Mucosa of descending colon (tissue), 3 donors: Measurements from ENCODE around the gene PCSK5. TPM values are rescaled to one million over a fixed set of nuclear protein-coding genes. Genes with fewer than 3 reads are reported as not detected.

Experiments used
- ATAC-seq: fragments of 200-7000 bp; cut with Tn5 transposase; one replicate; pipeline ENCODE4 v1.9.1; 2020; ENCODE audit warnings: mild to moderate bottlenecking, moderate library complexity
- DNase-seq, 3 donors: peaks; one replicate each; pipeline ENCODE4 v3.0.0-alpha.2; 2020
- H3K36me3 ChIP-seq: fragments of 200-600 bp; one replicate; pipeline ENCODE4 v1.8.0; 2021; ENCODE audit warnings: low read depth, mild to moderate bottlenecking
- H3K4me1 ChIP-seq: fragments of 200-600 bp; one replicate; pipeline ENCODE4 v1.8.0; 2021; ENCODE audit warnings: low read depth, mild to moderate bottlenecking
- H3K4me3 ChIP-seq: fragments of 200-600 bp; one replicate; pipeline ENCODE4 v1.8.0; 2021; ENCODE audit warnings: mild to moderate bottlenecking
- H3K9me3 ChIP-seq: fragments of 200-600 bp; one replicate; pipeline ENCODE4 v1.8.0; 2021; ENCODE audit warnings: mild to moderate bottlenecking
- CTCF ChIP-seq: fragments of 200-600 bp; IDR thresholded peaks from one replicate; pipeline ENCODE4 v1.8.0; 2022; ENCODE audit warnings: antibody characterized with exemption, mild to moderate bottlenecking
- intact Hi-C, 2 donors: fragments of 100-400 bp; cut with DNase I in 1 of 2; cut with micrococcal nuclease in 1 of 2; formaldehyde crosslinking; loops; one replicate each; pipeline versions ENCODE4 v1.11.0 to v1.11.1; 2022; cut with DNase I, micrococcal nuclease
- total RNA-seq, 3 donors: library from RNA; stranded (reverse); fragmentation: NEBNext Ultra II Directional in 2 of 3; extraction: Animal tissue kit (Norgen Biotek cat#: 25700) in 2 of 3; gene quantifications; one replicate each; pipeline versions ENCODE4 v1.2.1 to v1.2.4, GENCODE V29; 2021 to 2023
- donor health status: DM: no; HTN: no; CAD: no; lungs with moderate emphysema.
- donor health status: DM: no; HTN: no; CAD: no.
- donor health status: DM: no; HTN: yes; CAD: no.

Gene PCSK5
- total RNA-seq, 3 donors from 2014 or later, result 44.3 to 82.0 (median 53.3) TPM

GRCh38 chr9:76396597-76396996 is 506.1 kb downstream of the PCSK5 start:
- no peaks in the 10 kb centered on the region for H3K36me3 ChIP-seq
- TF ChIP-seq CTCF, result no peak
- no peak for DNase-seq
- intact Hi-C loops, result no loop called here
- H3K4me3 ChIP-seq, result no peak overlapping the region
- peaks cover 10% of the 10 kb centered on the region for H3K4me1 ChIP-seq
- no peak for ATAC-seq
- no peaks in the 10 kb centered on the region for H3K9me3 ChIP-seq

GRCh38 chr9:76399856-76400255 is 509.4 kb downstream of the PCSK5 start:
- H3K4me3 ChIP-seq, result no peak overlapping the region
- no peaks in the 10 kb centered on the region for H3K36me3 ChIP-seq
- no peak for TF ChIP-seq CTCF
- DNase-seq (no peak), ATAC-seq (no peak)
- intact Hi-C loops, result no loop called here
- H3K4me1 ChIP-seq, result peaks cover 20% of the 10 kb centered on the region
- H3K9me3 ChIP-seq, result no peaks in the 10 kb centered on the region

- no peak overlapping the region for H3K4me3 ChIP-seq
- intact Hi-C loops, result no loop called here
- H3K9me3 ChIP-seq, result no peaks in the 10 kb centered on the region
- no peak for DNase-seq
- peaks cover 14% of the 10 kb centered on the region for H3K4me1 ChIP-seq
- TF ChIP-seq CTCF, result no peak
- peak; percentile 36 for ATAC-seq
- H3K36me3 ChIP-seq, result no peaks in the 10 kb centered on the region
These were observed 510.1 kb downstream of the PCSK5 start for GRCh38 chr9:76400534-76401096.

- Histone ChIP-seq H3K9me3 (no peaks in the 10 kb centered on the region), H3K36me3 (no peaks in the 10 kb centered on the region), H3K4me1 (peaks cover 11% of the 10 kb centered on the region), H3K4me3 (no peak overlapping the region)
- TF ChIP-seq CTCF, result no peak
- intact Hi-C loops, result no loop called here
- DNase-seq, result no peak
- ATAC-seq, result peak; percentile 47
These were observed 510.7 kb downstream of the PCSK5 start for GRCh38 chr9:76401176-76401575.

GRCh38 chr9:76401580-76402354 is 511.3 kb downstream of the PCSK5 start:
- intact Hi-C loops, result no loop called here
- Histone ChIP-seq H3K36me3 (no peaks in the 10 kb centered on the region), H3K4me1 (peaks cover 11% of the 10 kb centered on the region), H3K4me3 (no peak overlapping the region), H3K9me3 (no peaks in the 10 kb centered on the region)
- DNase-seq (peak in 1 of 3 donors; percentile 34), ATAC-seq (peak; percentile 89)
- no peak for TF ChIP-seq CTCF
